Measurements from ENCODE around the gene PTPRJ. TPM values are rescaled to one million over a fixed set of nuclear protein-coding genes. Genes with fewer than 3 reads are reported as not detected.

Gene PTPRJ
- total and polyA plus RNA-seq, 2 donors (not counting 3 experiments of a cell fraction or from before 2014, with no cell fraction given) = 3.1 to 7.7 TPM

- H3K9me1 ChIP-seq (replicated peaks; ENCODE audit: control insufficient read depth, extremely low read depth, insufficient read depth, low read length) = no peaks in the 10 kb centered on the region
- no peaks in the 10 kb centered on the region for H4K20me1 ChIP-seq (replicated peaks; ENCODE audit: control insufficient read depth, extremely low read depth, insufficient read depth, low read length)
- POLR2A ChIA-PET = no interaction called here
- no peak for DNase-seq (ENCODE audit: low read depth, low spot score)
- no peak for FAIRE-seq
- intact Hi-C loops (cut with micrococcal nuclease) = no loop called here
- no peaks in the 10 kb centered on the region for H3K79me2 ChIP-seq (ENCODE audit: control insufficient read depth, insufficient read depth, low read length)
- H3K4me1 ChIP-seq (ENCODE audit: control insufficient read depth, extremely low read depth, insufficient read depth, low read length) = no peaks in the 10 kb centered on the region
- dilution Hi-C loops (cut with MboI; ENCODE audit: extremely low pct_ligation_motif_present, low sequenced_read_pairs) = no loop called here
- no peak overlapping the region for H3K4me3 ChIP-seq (replicated peaks in 1 of 3; ENCODE audit: insufficient read depth in 1 of 3, low read depth in 1 of 3, low read length in 3 of 3)
- CTCF ChIA-PET = no interaction called here
- H3K36me3 ChIP-seq (ENCODE audit: control insufficient read depth in 2 of 2, extremely low read depth in 1 of 2, insufficient read depth in 2 of 2, low read length in 2 of 2) = no peaks in the 10 kb centered on the region
- no peak for TF ChIP-seq GATA2 (IDR thresholded peaks at IDR 0.05; ENCODE audit: insufficient read depth, insufficient read length, low read depth, low read length)
- TF ChIP-seq JUN (IDR thresholded peaks at IDR 0.05; ENCODE audit: borderline replicate concordance, insufficient read depth, insufficient read length, low read depth) = no peak
- TF ChIP-seq MAX (IDR thresholded peaks at IDR 0.05; ENCODE audit: insufficient read depth, insufficient read length) = no peak
- TF ChIP-seq CTCF (IDR thresholded peaks at IDR 0.05; ENCODE audit: extremely low read depth in 1 of 2, insufficient read depth in 1 of 2, low read depth in 1 of 2, low read length in 2 of 2) = no peak
- TF ChIP-seq POLR2A (IDR thresholded peaks at IDR 0.05; ENCODE audit: low read depth, low read length) = no peak
- TF ChIP-seq MYC (IDR thresholded peaks at IDR 0.05; ENCODE audit: low read depth, low read length) = no peak
- no peak for TF ChIP-seq EZH2 (IDR thresholded peaks at IDR 0.05; ENCODE audit: borderline replicate concordance, low read depth, low read length, severe bottlenecking)
- TF ChIP-seq FOS (IDR thresholded peaks at IDR 0.05; ENCODE audit: borderline replicate concordance, insufficient read depth, low read length) = no peak
- no peak for TF ChIP-seq POLR2AphosphoS5 (IDR thresholded peaks at IDR 0.05; ENCODE audit: insufficient read depth, low read depth, low read length)
- no peaks in the 10 kb centered on the region for H3K9me3 ChIP-seq (replicated peaks; ENCODE audit: control insufficient read depth, insufficient read depth, low read length)
- no peak overlapping the region for H3K27ac ChIP-seq (ENCODE audit: insufficient read depth, low read depth, low read length)
- no peak overlapping the region for H3K9ac ChIP-seq (replicated peaks; ENCODE audit: extremely low read depth, insufficient read depth, low read length)
- no peak overlapping the region for H2AFZ ChIP-seq (ENCODE audit: low read depth, low read length)
- H3K27me3 ChIP-seq (ENCODE audit: control insufficient read depth in 2 of 2, insufficient read depth in 2 of 2, low read length in 2 of 2) = no peaks in the 10 kb centered on the region
- H3K4me2 ChIP-seq (ENCODE audit: insufficient read depth, low read length) = no peak overlapping the region
- no TSS peak for BruUV-seq (replicated peaks)
Measured at GRCh38 chr11:48049036-48049435, 68.7 kb downstream of the PTPRJ start.

Data from endothelial cell of umbilical vein (primary cell).